A673 (cell line): ENCODE results near the gene TCF3. TPM values are rescaled to one million over a fixed set of nuclear protein-coding genes. Genes with fewer than 3 reads are reported as not detected.

Experiments used
- BruUV-seq: library from RNA; stranded (reverse); fragments of 400-500 nt; replicated peaks from 2 replicates; lab custom pipeline; 2021; lab: Mats Ljungman, UMichigan
- CTCF ChIA-PET: fragments of 300-600 bp; sonication (Branson Sonifier 250); formaldehyde crosslinking; loops from one replicate; lab custom pipeline; 2022; ENCODE audit warnings: antibody characterized with exemption; lab: Charles Lee
- POLR2A ChIA-PET: fragments of 300-600 bp; sonication (Branson Sonifier 250); formaldehyde crosslinking; loops from one replicate; lab custom pipeline; 2022; ENCODE audit warnings: antibody characterized with exemption; ENCODE audit not compliant: low non-redundant PET; lab: Charles Lee
- DNase-seq: peaks from one replicate; pipeline ENCODE4 v3.0.0-alpha.2; 2015; ENCODE audit warnings: low spot score
- H3K27ac ChIP-seq: fragments of 200-600 bp; sonication (generic); 2 replicates; pipeline ENCODE4 v1.5.1; 2016; ENCODE audit warnings: mixed run types, low read depth, mild to moderate bottlenecking, mixed read lengths, antibody characterized with exemption, low read length; ENCODE audit not compliant: poor library complexity, severe bottlenecking
- H3K27me3 ChIP-seq: fragments of 200-600 bp; sonication (generic); replicated peaks from 2 replicates; pipeline ENCODE4 v1.6.1; 2017; ENCODE audit warnings: mixed run types, low read depth, mild to moderate bottlenecking, mixed read lengths, antibody characterized with exemption, low read length; ENCODE audit not compliant: insufficient read depth, poor library complexity
- H3K36me3 ChIP-seq: fragments of 200-600 bp; sonication (generic); 2 replicates; pipeline ENCODE4 v1.6.1; 2016; ENCODE audit warnings: mixed run types, mild to moderate bottlenecking, mixed read lengths, antibody characterized with exemption, low read length; ENCODE audit not compliant: insufficient read depth, poor library complexity, severe bottlenecking
- H3K4me1 ChIP-seq: fragments of 200-600 bp; sonication (generic); 2 replicates; pipeline ENCODE4 v1.6.1; 2017; ENCODE audit warnings: mixed run types, mild to moderate bottlenecking, mixed read lengths, antibody characterized with exemption, low read length; ENCODE audit not compliant: insufficient read depth, poor library complexity, severe bottlenecking
- H3K4me3 ChIP-seq: fragments of 200-600 bp; sonication (generic); 2 replicates; pipeline ENCODE4 v1.5.1; 2016; ENCODE audit warnings: low read depth, mixed run types, mild to moderate bottlenecking, mixed read lengths, low read length; ENCODE audit not compliant: poor library complexity, severe bottlenecking
- H3K9me3 ChIP-seq: fragments of 200-600 bp; sonication (generic); 2 replicates; pipeline ENCODE4 v1.6.1; 2016; ENCODE audit warnings: mixed run types, low read depth, mild to moderate bottlenecking, mixed read lengths, antibody characterized with exemption, low read length; ENCODE audit not compliant: poor library complexity, severe bottlenecking
- CTCF ChIP-seq: fragments of 300-800, 200-600 bp; sonication (generic); conservative IDR thresholded peaks from 2 replicates; pipeline ENCODE4 v1.5.1; 2017; ENCODE audit warnings: low read depth, mild to moderate bottlenecking, antibody characterized with exemption, low read length, moderate library complexity, mixed read lengths
- EZH2 ChIP-seq: fragments of 200-600 bp; sonication (generic); IDR thresholded peaks from 2 replicates; pipeline ENCODE4 v1.6.1; 2017; ENCODE audit warnings: borderline replicate concordance, low read depth, mild to moderate bottlenecking, mixed read lengths, antibody characterized with exemption, low read length; ENCODE audit not compliant: poor library complexity, severe bottlenecking
- intact Hi-C: fragments of 100-400 bp; cut with micrococcal nuclease; formaldehyde crosslinking; loops from one replicate; pipeline ENCODE4 v1.10.0; 2022; ENCODE audit not compliant: unreplicated experiment
- total RNA-seq: library from RNA; stranded (reverse); gene quantifications from 2 replicates; pipeline ENCODE4 v1.2.3, GENCODE V29; 2021

TCF3 gene
- total RNA-seq, 1 experiment from 2014 or later: 333 TPM

GRCh38 chr19:1582201-1582600, 70.2 kb downstream of the TCF3 start:
- intact Hi-C loops: no loop called here
- CTCF ChIA-PET: interaction anchor here (0.7 kb wide), 1 partner anchor 40 kb away, joined by 7 read pairs; no protein-coding TSS in a partner anchor
- no peaks in the 10 kb centered on the region for H3K4me1 ChIP-seq
- TF ChIP-seq CTCF (no peak), EZH2 (no peak)
- H3K27me3 ChIP-seq: no peaks in the 10 kb centered on the region
- no peak overlapping the region for H3K27ac ChIP-seq
- POLR2A ChIA-PET: no interaction called here
- no peaks in the 10 kb centered on the region for H3K9me3 ChIP-seq
- H3K36me3 ChIP-seq: peaks cover 70% of the 10 kb centered on the region
- no TSS peak for BruUV-seq
- DNase-seq: no peak
- H3K4me3 ChIP-seq: no peak overlapping the region

- CTCF ChIA-PET: no interaction called here
- peaks cover 71% of the 10 kb centered on the region for H3K36me3 ChIP-seq
These were observed 71.5 kb downstream of the TCF3 start for GRCh38 chr19:1580957-1581356.

GRCh38 chr19:1580382-1580781, 72.0 kb downstream of the TCF3 start:
- BruUV-seq: no TSS peak
- CTCF ChIA-PET: no interaction called here
- TF ChIP-seq EZH2 (no peak), CTCF (no peak)
- Histone ChIP-seq H3K27me3 (no peaks in the 10 kb centered on the region), H3K36me3 (peaks cover 70% of the 10 kb centered on the region), H3K4me3 (no peak overlapping the region), H3K4me1 (no peaks in the 10 kb centered on the region), H3K27ac (no peak overlapping the region), H3K9me3 (no peaks in the 10 kb centered on the region)
- intact Hi-C loops: no loop called here
- POLR2A ChIA-PET: no interaction called here
- DNase-seq: no peak

More at GRCh38 chr19:1580957-1581356, 71.5 kb downstream of the TCF3 start:
- DNase-seq: no peak
- Histone ChIP-seq H3K27me3 (no peaks in the 10 kb centered on the region), H3K9me3 (no peaks in the 10 kb centered on the region), H3K27ac (no peak overlapping the region), H3K4me3 (no peak overlapping the region), H3K4me1 (no peaks in the 10 kb centered on the region)
- TF ChIP-seq CTCF (no peak), EZH2 (no peak)
- BruUV-seq: no TSS peak
- intact Hi-C loops: no loop called here
- POLR2A ChIA-PET: no interaction called here
